ENCODE results near the gene KIF13A. TPM values are rescaled to one million over a fixed set of nuclear protein-coding genes. Genes with fewer than 3 reads are reported as not detected.

Gene KIF13A
- total and polyA plus RNA-seq, 10 of the 15 experiments (the other 5 are each of a cell fraction or from before 2014, with no cell fraction given): 0.02 to 0.26 (median 0.13) TPM; not detected in 2

DNA sequence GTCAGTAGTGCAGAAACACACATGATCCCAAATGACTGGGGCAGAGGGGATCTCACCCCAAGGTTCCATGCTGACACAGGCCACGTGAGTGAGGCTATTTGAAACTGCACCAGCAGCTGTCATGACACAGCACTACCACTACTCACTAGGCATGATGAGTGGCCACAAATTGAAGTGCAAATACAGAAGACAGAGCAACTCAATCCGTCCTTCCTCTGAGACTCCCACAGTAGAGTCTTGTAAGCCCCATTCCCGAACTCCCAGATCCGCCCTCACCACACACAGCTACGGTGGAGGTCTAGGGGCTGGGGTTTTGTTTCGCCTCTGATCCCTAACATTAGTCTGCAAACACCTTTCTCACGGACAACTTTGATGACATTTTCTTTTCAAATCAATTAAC lies 167.4 kb downstream of the KIF13A start:
- WGBS (ENCODE audit: insufficient coverage, insufficient replicate concordance, low lambda C conversion rate, missing lambda C conversion rate): 58% methylated on average over 7 of the region's 7 CpGs
- CTCF ChIA-PET: interaction anchor here (0.8 to 4.8 kb wide), 3 partner anchors 16 to 239 kb away, joined by 3 to 19 read pairs (median 7); no protein-coding TSS in a partner anchor
- no peaks in the 10 kb centered on the region for H3K4me1 ChIP-seq (ENCODE audit: control insufficient read depth, insufficient read depth, low read length)
- no peaks in the 10 kb centered on the region for H4K20me1 ChIP-seq (ENCODE audit: control insufficient read depth, insufficient read depth)
- H3K9ac ChIP-seq (ENCODE audit: control insufficient read depth, insufficient read depth, low read length): no peak overlapping the region
- FAIRE-seq (no peak), DNase-seq (ENCODE audit: low read depth, low spot score) (no peak), ATAC-seq (peak; percentile 60; the same call in 2 of the 3 replicates)
- in situ Hi-C loops (cut with MboI) (no loop called here), intact Hi-C loops (cut with micrococcal nuclease; ENCODE audit: unreplicated experiment) (no loop called here)
- no peaks in the 10 kb centered on the region for H3K36me3 ChIP-seq (ENCODE audit: control insufficient read depth in 2 of 2, insufficient read depth in 2 of 2, low read length in 1 of 2)
- TF ChIP-seq RELA (IDR thresholded peaks at IDR 0.05; ENCODE audit: borderline replicate concordance, partially characterized antibody) (no peak), STAT3 (IDR thresholded peaks at IDR 0.05; ENCODE audit: low read depth, low read length) (no peak), EED (IDR thresholded peaks at IDR 0.05; ENCODE audit: low read depth) (no peak), RCOR1 (conservative IDR thresholded peaks at IDR 0.05; ENCODE audit: low read depth, low read length) (no peak), TAF1 (IDR thresholded peaks at IDR 0.05; ENCODE audit: borderline replicate concordance, low read depth, low read length) (no peak), SIN3A (IDR thresholded peaks at IDR 0.05; ENCODE audit: low read depth, low read length) (no peak), SUPT20H (IDR thresholded peaks at IDR 0.05; ENCODE audit: borderline replicate concordance, control insufficient read depth, low read depth, low read length) (no peak), RFX5 (IDR thresholded peaks at IDR 0.05; ENCODE audit: low read depth, low read length) (no peak), EZH2 (IDR thresholded peaks at IDR 0.05; ENCODE audit: borderline replicate concordance, control insufficient read depth, low read depth, low read length) (no peak), NRF1 (conservative IDR thresholded peaks at IDR 0.05; ENCODE audit: low read depth, low read length) (no peak)
- TF ChIP-seq, protein P1, sequence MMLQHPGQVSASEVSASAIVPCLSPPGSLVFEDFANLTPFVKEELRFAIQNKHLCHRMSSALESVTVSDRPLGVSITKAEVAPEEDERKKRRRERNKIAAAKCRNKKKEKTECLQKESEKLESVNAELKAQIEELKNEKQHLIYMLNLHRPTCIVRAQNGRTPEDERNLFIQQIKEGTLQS (IDR thresholded peaks at IDR 0.05; ENCODE audit: borderline replicate concordance, extremely low read depth, low read depth, low read length): no peak
- TF ChIP-seq, protein P2, sequence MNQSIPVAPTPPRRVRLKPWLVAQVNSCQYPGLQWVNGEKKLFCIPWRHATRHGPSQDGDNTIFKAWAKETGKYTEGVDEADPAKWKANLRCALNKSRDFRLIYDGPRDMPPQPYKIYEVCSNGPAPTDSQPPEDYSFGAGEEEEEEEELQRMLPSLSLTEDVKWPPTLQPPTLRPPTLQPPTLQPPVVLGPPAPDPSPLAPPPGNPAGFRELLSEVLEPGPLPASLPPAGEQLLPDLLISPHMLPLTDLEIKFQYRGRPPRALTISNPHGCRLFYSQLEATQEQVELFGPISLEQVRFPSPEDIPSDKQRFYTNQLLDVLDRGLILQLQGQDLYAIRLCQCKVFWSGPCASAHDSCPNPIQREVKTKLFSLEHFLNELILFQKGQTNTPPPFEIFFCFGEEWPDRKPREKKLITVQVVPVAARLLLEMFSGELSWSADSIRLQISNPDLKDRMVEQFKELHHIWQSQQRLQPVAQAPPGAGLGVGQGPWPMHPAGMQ (IDR thresholded peaks at IDR 0.05; ENCODE audit: borderline replicate concordance): no peak
- H3K9me3 ChIP-seq (replicated peaks; ENCODE audit: control insufficient read depth, insufficient read depth, low read length): no peaks in the 10 kb centered on the region
- H3K79me2 ChIP-seq (ENCODE audit: control insufficient read depth, insufficient read depth, low read length): no peaks in the 10 kb centered on the region
- no peak overlapping the region for H3K27ac ChIP-seq (ENCODE audit: control insufficient read depth, insufficient read depth)
- POLR2A ChIA-PET: no interaction called here
- no peak overlapping the region for H3K4me3 ChIP-seq
- no TSS peak for BruUV-seq (replicated peaks)
- SMC1A ChIA-PET (ENCODE audit: uncharacterized antibody, unreplicated experiment): interaction anchor here (0.9 kb wide), 1 partner anchor 236 kb away, joined by 3 read pairs; no protein-coding TSS in a partner anchor
- H3K4me2 ChIP-seq (ENCODE audit: control insufficient read depth, insufficient read depth): no peak overlapping the region
- RAD21 ChIA-PET (ENCODE audit: unreplicated experiment): interaction anchor here (1.4 kb wide), 1 partner anchor 119 kb away, joined by 3 read pairs; no protein-coding TSS in a partner anchor
- H3K27me3 ChIP-seq (replicated peaks in 1 of 2; ENCODE audit: control insufficient read depth in 2 of 2, insufficient read depth in 2 of 2, low read length in 1 of 2): no peaks in the 10 kb centered on the region
- H2AFZ ChIP-seq (ENCODE audit: control insufficient read depth, low read depth, low read length): no peak overlapping the region

All from GM12878 (cell line).